H9 (cell line): Measurements from ENCODE around the gene TMA7B. TPM values are rescaled to one million over a fixed set of nuclear protein-coding genes. Genes with fewer than 3 reads are reported as not detected.

Source experiments
- DNase-seq: peaks from one replicate; pipeline ENCODE4 v3.0.0-alpha.2; 2017
- H2AFZ ChIP-seq: one replicate; pipeline ENCODE4 v1.6.1; 2013; ENCODE audit warnings: mild to moderate bottlenecking, low read length, control low read depth, moderate library complexity
- H2AK5ac ChIP-seq: 2 replicates; pipeline ENCODE4 v1.6.1; 2013; ENCODE audit warnings: low read length, control low read depth, mixed read lengths; ENCODE audit not compliant: insufficient read length
- H2BK120ac ChIP-seq: one replicate; pipeline ENCODE4 v1.6.1; 2013; ENCODE audit warnings: low read depth, mild to moderate bottlenecking, low read length, control low read depth, inconsistent platforms; ENCODE audit not compliant: poor library complexity, severe bottlenecking
- H2BK12ac ChIP-seq: 2 replicates; pipeline ENCODE4 v1.6.1; 2013; ENCODE audit warnings: low read length, control low read depth, mixed read lengths, low read depth; ENCODE audit not compliant: insufficient read length
- H2BK15ac ChIP-seq: 2 replicates; pipeline ENCODE4 v1.6.1; 2013; ENCODE audit warnings: low read depth, low read length, control low read depth
- H2BK20ac ChIP-seq: one replicate; pipeline ENCODE4 v1.6.1; 2013; ENCODE audit warnings: low read depth, mild to moderate bottlenecking, low read length, control low read depth, inconsistent platforms; ENCODE audit not compliant: poor library complexity, severe bottlenecking
- H2BK5ac ChIP-seq: 2 replicates; pipeline ENCODE4 v1.6.1; 2013; ENCODE audit warnings: low read length, control low read depth, mixed read lengths; ENCODE audit not compliant: insufficient read length
- H3K14ac ChIP-seq: 2 replicates; pipeline ENCODE4 v1.6.1; 2013; ENCODE audit warnings: low read length, control low read depth; ENCODE audit not compliant: insufficient read depth
- H3K18ac ChIP-seq: 2 replicates; pipeline ENCODE4 v1.6.1; 2013; ENCODE audit warnings: low read depth, mild to moderate bottlenecking, mixed read lengths, low read length, control low read depth; ENCODE audit not compliant: insufficient read length
- H3K23ac ChIP-seq: 2 replicates; pipeline ENCODE4 v1.6.1; 2013; ENCODE audit warnings: low read length, control low read depth, mixed read lengths, low read depth; ENCODE audit not compliant: insufficient read length
- H3K23me2 ChIP-seq: 2 replicates; pipeline ENCODE4 v1.6.1; 2013; ENCODE audit warnings: low read depth, mild to moderate bottlenecking, mixed read lengths, low read length, control low read depth; ENCODE audit not compliant: insufficient read length, poor library complexity, severe bottlenecking
- H3K27ac ChIP-seq: 2 replicates; pipeline ENCODE4 v1.5.1; 2013; ENCODE audit warnings: low read length, control low read depth, mixed read lengths, low read depth; ENCODE audit not compliant: insufficient read length
- H3K27me3 ChIP-seq: 2 replicates; pipeline ENCODE4 v1.6.1; 2013; ENCODE audit warnings: low read length, control low read depth, inconsistent platforms; ENCODE audit not compliant: insufficient read depth
- H3K4ac ChIP-seq: 2 replicates; pipeline ENCODE4 v1.6.1; 2013; ENCODE audit warnings: low read depth, mild to moderate bottlenecking, control low read depth, inconsistent platforms, low read length, moderate library complexity
- H3K4me1 ChIP-seq: 2 replicates; pipeline ENCODE4 v1.6.1; 2013; ENCODE audit warnings: low read length, control low read depth, inconsistent platforms; ENCODE audit not compliant: insufficient read depth
- H3K4me2 ChIP-seq: 2 replicates; pipeline ENCODE4 v1.6.1; 2013; ENCODE audit warnings: low read length, control low read depth, mixed read lengths; ENCODE audit not compliant: insufficient read length, insufficient read depth
- H3K56ac ChIP-seq: 2 replicates; pipeline ENCODE4 v1.6.1; 2013; ENCODE audit warnings: low read depth, mild to moderate bottlenecking, mixed read lengths, low read length, control low read depth; ENCODE audit not compliant: insufficient read length
- H3K79me1 ChIP-seq: 2 replicates; pipeline ENCODE4 v1.6.1; 2013; ENCODE audit warnings: low read depth, mild to moderate bottlenecking, moderate library complexity, low read length, control low read depth, inconsistent platforms; ENCODE audit not compliant: insufficient read depth, poor library complexity, severe bottlenecking
- H3K79me2 ChIP-seq: 2 replicates; pipeline ENCODE4 v1.6.1; 2013; ENCODE audit warnings: low read length, control low read depth, inconsistent platforms; ENCODE audit not compliant: insufficient read depth
- H3K9ac ChIP-seq: 2 replicates; pipeline ENCODE4 v1.6.1; 2013; ENCODE audit warnings: low read length, control low read depth, mixed read lengths; ENCODE audit not compliant: insufficient read length; ENCODE audit errors: extremely low read depth
- H3K9me3 ChIP-seq: one replicate; pipeline ENCODE4 v1.6.1; 2013; ENCODE audit warnings: low read depth, low read length, inconsistent platforms; ENCODE audit not compliant: control insufficient read depth
- H3T11ph ChIP-seq: one replicate; pipeline ENCODE4 v1.6.1; 2013; ENCODE audit warnings: mild to moderate bottlenecking, low read length, control low read depth, inconsistent platforms
- H4K20me1 ChIP-seq: one replicate; pipeline ENCODE4 v1.6.1; 2013; ENCODE audit not compliant: control insufficient read depth, insufficient read length, insufficient read depth
- H4K5ac ChIP-seq: 2 replicates; pipeline ENCODE4 v1.6.1; 2013; ENCODE audit warnings: low read depth, mild to moderate bottlenecking, mixed read lengths, low read length, control low read depth; ENCODE audit not compliant: insufficient read length
- H4K8ac ChIP-seq: replicated peaks from 2 replicates; pipeline ENCODE4 v1.6.1; 2013; ENCODE audit warnings: low read length, control low read depth, mixed read lengths, low read depth; ENCODE audit not compliant: insufficient read length
- H4K91ac ChIP-seq: 2 replicates; pipeline ENCODE4 v1.6.1; 2013; ENCODE audit warnings: low read depth, mild to moderate bottlenecking, moderate library complexity, mixed read lengths, low read length, control low read depth; ENCODE audit not compliant: insufficient read length
- H3K27ac Mint-ChIP-seq, 3 experiments: 2 replicates in 2 of 3; 3 replicates in 1 of 3; pipeline ENCODE4 v1.8.0; 2020 to 2021; ENCODE audit warnings: mixed read lengths in 3 of 3, mild to moderate bottlenecking in 1 of 3, moderate library complexity in 1 of 3
- H3K27me3 Mint-ChIP-seq: 2 replicates; pipeline ENCODE4 v1.8.0; 2021; ENCODE audit warnings: low read depth, mild to moderate bottlenecking, moderate library complexity, mixed read lengths
- H3K36me3 Mint-ChIP-seq, 3 experiments: 2 replicates in 2 of 3; 3 replicates in 1 of 3; pipeline ENCODE4 v1.8.0; 2020 to 2021; ENCODE audit warnings: low read depth in 3 of 3, mixed read lengths in 3 of 3; ENCODE audit not compliant: insufficient read depth in 1 of 3
- H3K4me1 Mint-ChIP-seq, 2 experiments: 2 replicates each; pipeline ENCODE4 v1.8.0; 2020; ENCODE audit warnings: mixed read lengths in 2 of 2
- H3K4me3 Mint-ChIP-seq, 2 experiments: 2 replicates in 1 of 2; 3 replicates in 1 of 2; pipeline ENCODE4 v1.8.0; 2020 to 2021; ENCODE audit warnings: mild to moderate bottlenecking in 2 of 2, mixed read lengths in 2 of 2, moderate library complexity in 1 of 2
- H3K9me3 Mint-ChIP-seq, 2 experiments: 2 replicates in 1 of 2; 3 replicates in 1 of 2; pipeline ENCODE4 v1.8.0; 2020; ENCODE audit warnings: mild to moderate bottlenecking in 2 of 2, mixed read lengths in 2 of 2, moderate library complexity in 1 of 2
- CTCF ChIP-seq: fragments of 200-600 bp; sonication (generic); conservative IDR thresholded peaks from 3 replicates; pipeline ENCODE4 v1.8.0; 2021; ENCODE audit warnings: antibody characterized with exemption, mild to moderate bottlenecking
- WGBS: extraction: QIAGEN DNeasy Blood & Tissue Kit; methylation state at CpG from one replicate; pipeline ENCODE4 v1.1.7; 2013; ENCODE audit warnings: missing lambda C conversion rate, low lambda C conversion rate, mixed read lengths; ENCODE audit not compliant: insufficient read length; ENCODE audit errors: extremely low coverage; 5-methylcytosine and 5-hydroxymethylcytosine counted together
- long read RNA-seq: library from polyadenylated mRNA; unstranded; transcript quantifications from one replicate; pipeline ENCODE4 v2.0.0, GENCODE V29; 2020
- total RNA-seq: library from RNA; stranded (reverse); gene quantifications from 2 replicates; pipeline ENCODE4 v1.2.1, GENCODE V29; 2021

TMA7B gene
- total RNA-seq: not detected in 2 replicates
- long read RNA-seq: 0 reads

GRCh38 chr22:39959640-39960447 is at the start of gene TMA7B:
Gene TMA7B (plus strand): TSS chr22:39960397. CDS start chr22:39964375, 3,978 bp downstream.
- H2AK5ac ChIP-seq: no peak within 1 kb of the TSS
- no peak within 1 kb of the TSS for H3K14ac ChIP-seq
- no peak within 1 kb of the TSS for H4K91ac ChIP-seq
- Mint-ChIP-seq H3K27me3 (peaks cover 22% of the 10 kb centered on the region), H3K4me3 (peak within 1 kb of the TSS in 1 of 2 experiments; percentile 2; a peak in 1 of 5 replicates), H3K9me3 (no peaks in the 10 kb centered on the region), H3K36me3 (no peaks in the 10 kb centered on the region; a peak in 1 of 7 replicates), H3K27ac (peak within 1 kb of the TSS in 1 of 3 experiments; percentile 41; a peak in 2 of 7 replicates), H3K4me1 (peaks cover 22 to 27% of the 10 kb centered on the region in 2 experiments)
- H2AFZ ChIP-seq: no peak within 1 kb of the TSS
- H3K23me2 ChIP-seq: no peaks in the 10 kb centered on the region
- H2BK120ac ChIP-seq: no peak within 1 kb of the TSS
- no peak within 1 kb of the TSS for H3K4ac ChIP-seq
- no peaks in the 10 kb centered on the region for H3K79me1 ChIP-seq
- no peak within 1 kb of the TSS for H3K4me2 ChIP-seq
- no peak within 1 kb of the TSS for H3K27ac ChIP-seq
- no peak within 1 kb of the TSS for H3K18ac ChIP-seq
- no peak within 1 kb of the TSS for H2BK20ac ChIP-seq
- no peak within 1 kb of the TSS for H4K5ac ChIP-seq
- no peak within 1 kb of the TSS for H3K9ac ChIP-seq
- no peak within 1 kb of the TSS for H2BK5ac ChIP-seq
- 0 out of 2 replicates have a peak, but pooled peaks cover 3% of the 10 kb centered on the region for H3K4me1 ChIP-seq
- peak; percentile 74 for DNase-seq
- no peak within 1 kb of the TSS for H3T11ph ChIP-seq
- no peak within 1 kb of the TSS for H2BK12ac ChIP-seq
- H3K27me3 ChIP-seq: no peaks in the 10 kb centered on the region
- H3K79me2 ChIP-seq: no peaks in the 10 kb centered on the region
- H3K9me3 ChIP-seq: no peaks in the 10 kb centered on the region
- peak; percentile 40; the same call in 1 of the 3 replicates for TF ChIP-seq CTCF
- no peak within 1 kb of the TSS for H3K23ac ChIP-seq
- WGBS: no CpG with 5 or more reads among the region's 14 CpGs
- no peaks in the 10 kb centered on the region for H4K20me1 ChIP-seq
- no peak within 1 kb of the TSS for H2BK15ac ChIP-seq
- H3K56ac ChIP-seq: no peak within 1 kb of the TSS
- H4K8ac ChIP-seq: no peak within 1 kb of the TSS
